SK-N-SH treated with all-trans-retinoic acid at 6 μM for 48 hours (cell line): ENCODE measurements around the gene CT47C1.

Source experiments
- ATAC-seq: fragments of 200-7000 bp; cut with Tn5 transposase; 3 replicates; pipeline ENCODE4 v1.9.1; 2020; ENCODE audit warnings: mild to moderate bottlenecking, moderate library complexity
- ARNTL ChIP-seq: fragments of 450-650 bp; formaldehyde crosslinking; IDR thresholded peaks from 2 replicates; pipeline ENCODE4 v1.5.0; 2020; ENCODE audit warnings: low read depth, mild to moderate bottlenecking, moderate library complexity, borderline replicate concordance
- BACH2 ChIP-seq: fragments of 250-450 bp; sonication (Bioruptor Pico); IDR thresholded peaks from 2 replicates; pipeline ENCODE4 v1.9.0; 2021; ENCODE audit warnings: mild to moderate bottlenecking, borderline replicate concordance
- CREB5 ChIP-seq: fragments of 250-450 bp; sonication (Bioruptor Pico); IDR thresholded peaks from 2 replicates; pipeline ENCODE4 v1.5.1; 2020; ENCODE audit warnings: low read depth, mild to moderate bottlenecking, moderate library complexity
- CSDC2 ChIP-seq: fragments of 250-450 bp; sonication (Bioruptor Pico); IDR thresholded peaks from 2 replicates; pipeline ENCODE4 v1.5.0; 2020; ENCODE audit warnings: mild to moderate bottlenecking, moderate library complexity
- CSRNP3 ChIP-seq: fragments of 250-450 bp; sonication (Bioruptor Pico); IDR thresholded peaks from 2 replicates; pipeline ENCODE4 v1.5.1; 2021; ENCODE audit warnings: mild to moderate bottlenecking, moderate library complexity
- GLIS3 ChIP-seq: fragments of 250-450 bp; sonication (Bioruptor Pico); IDR thresholded peaks from 2 replicates; pipeline ENCODE4 v1.5.0; 2020; ENCODE audit warnings: mild to moderate bottlenecking, moderate library complexity
- ISL1 ChIP-seq: fragments of 250-450 bp; sonication (Bioruptor Pico); IDR thresholded peaks from 2 replicates; pipeline ENCODE4 v2.1.2; 2022; ENCODE audit warnings: mild to moderate bottlenecking, moderate library complexity
- OSR1 ChIP-seq: fragments of 250-450 bp; sonication (Bioruptor Pico); IDR thresholded peaks from 2 replicates; pipeline ENCODE4 v1.8.0; 2022; ENCODE audit warnings: moderate library complexity, mild to moderate bottlenecking, inconsistent platforms
- PPARA ChIP-seq: fragments of 250-450 bp; sonication (Bioruptor Pico); IDR thresholded peaks from 2 replicates; pipeline ENCODE4 v1.5.0; 2020; ENCODE audit warnings: mild to moderate bottlenecking, borderline replicate concordance
- SNAI2 ChIP-seq: fragments of 250-450 bp; sonication (Bioruptor Pico); IDR thresholded peaks from 2 replicates; pipeline ENCODE4 v1.5.0; 2020; ENCODE audit warnings: mild to moderate bottlenecking, moderate library complexity
- TCF4 ChIP-seq: fragments of 250-450 bp; sonication (Bioruptor Pico); IDR thresholded peaks from 2 replicates; pipeline ENCODE4 v1.8.0; 2021; ENCODE audit warnings: mild to moderate bottlenecking, moderate library complexity, borderline replicate concordance
- TOX ChIP-seq: fragments of 250-450 bp; sonication (Bioruptor Pico); IDR thresholded peaks from 2 replicates; pipeline ENCODE4 v1.8.0; 2021; ENCODE audit warnings: mild to moderate bottlenecking, moderate library complexity, borderline replicate concordance
- TSHZ2 ChIP-seq: fragments of 250-450 bp; sonication (Bioruptor Pico); IDR thresholded peaks from 2 replicates; pipeline ENCODE4 v1.5.0; 2020; ENCODE audit warnings: mild to moderate bottlenecking, moderate library complexity
- ZFP3 ChIP-seq: fragments of 250-450 bp; sonication (Bioruptor Pico); IDR thresholded peaks from 2 replicates; pipeline ENCODE4 v1.5.0; 2020; ENCODE audit warnings: mild to moderate bottlenecking, moderate library complexity
- ZNF565 ChIP-seq: fragments of 450-650 bp; formaldehyde crosslinking; conservative IDR thresholded peaks from 2 replicates; pipeline ENCODE4 v1.5.0; 2020; ENCODE audit warnings: low read depth, mild to moderate bottlenecking, moderate library complexity
- ZNF70 ChIP-seq: fragments of 450-650 bp; formaldehyde crosslinking; IDR thresholded peaks from 2 replicates; pipeline ENCODE4 v1.5.0; 2020; ENCODE audit warnings: mild to moderate bottlenecking, moderate library complexity
- ZNF8 ChIP-seq: fragments of 450-650 bp; formaldehyde crosslinking; IDR thresholded peaks from 2 replicates; pipeline ENCODE4 v1.5.0; 2020; ENCODE audit warnings: mild to moderate bottlenecking, moderate library complexity
- TF ChIP-seq, protein P1 (sequence below): fragments of 250-450 bp; sonication (Bioruptor Pico); IDR thresholded peaks from 2 replicates; pipeline ENCODE4 v1.8.0; 2021; ENCODE audit warnings: low read depth, mild to moderate bottlenecking, moderate library complexity, borderline replicate concordance
- TF ChIP-seq, protein P2 (sequence below): fragments of 250-450 bp; sonication (Bioruptor Pico); IDR thresholded peaks from 2 replicates; pipeline ENCODE4 v1.8.0; 2020; ENCODE audit warnings: mild to moderate bottlenecking, moderate library complexity, borderline replicate concordance

The CT47C1 gene

GRCh38 chrX:119105826-119106225, 33.0 kb downstream of the CT47C1 start:
- TF ChIP-seq ISL1 (CRISPR knock-in tag): no peak
- TF ChIP-seq TCF4 (CRISPR knock-in tag): no peak
- no peak for TF ChIP-seq ZFP3 (CRISPR knock-in tag)
- no peak for TF ChIP-seq ZNF70 (CRISPR knock-in tag)
- no peak for TF ChIP-seq OSR1 (CRISPR knock-in tag)
- no peak for TF ChIP-seq SNAI2 (CRISPR knock-in tag)
- no peak for TF ChIP-seq ZNF8
- no peak for TF ChIP-seq TSHZ2 (CRISPR knock-in tag)
- no peak for TF ChIP-seq CSDC2 (CRISPR knock-in tag)
- no peak for TF ChIP-seq ARNTL (CRISPR knock-in tag)
- TF ChIP-seq ZNF565 (CRISPR knock-in tag): no peak
- no peak for TF ChIP-seq TOX (CRISPR knock-in tag)
- no peak for TF ChIP-seq PPARA (CRISPR knock-in tag)
- ATAC-seq: no peak

DNA sequence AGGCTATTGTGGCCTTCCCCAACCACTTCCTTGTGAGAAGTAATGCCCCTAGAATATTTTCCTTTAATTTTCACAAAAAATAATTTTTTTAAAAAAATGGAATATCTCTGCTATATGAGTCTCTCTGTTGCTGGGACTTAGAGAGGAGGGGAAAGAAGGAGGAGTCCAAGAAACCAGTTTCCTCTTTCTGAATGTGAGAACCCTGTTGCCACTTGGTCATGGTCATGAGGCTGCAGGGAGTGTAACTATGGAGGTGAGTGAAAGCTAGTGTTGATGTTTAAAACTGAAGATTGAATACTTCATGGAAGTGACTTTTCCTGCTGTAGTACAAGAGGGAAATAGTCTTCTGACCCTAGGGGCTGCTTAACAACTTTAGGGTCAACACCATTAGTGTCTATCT, 34.4 kb downstream of the CT47C1 start:
- no peak for ATAC-seq
- TF ChIP-seq GLIS3 (CRISPR knock-in tag): no peak
- TF ChIP-seq ZNF565 (CRISPR knock-in tag): no peak
- no peak for TF ChIP-seq CREB5 (CRISPR knock-in tag)
- TF ChIP-seq CSDC2 (CRISPR knock-in tag): no peak
- TF ChIP-seq, protein P1, sequence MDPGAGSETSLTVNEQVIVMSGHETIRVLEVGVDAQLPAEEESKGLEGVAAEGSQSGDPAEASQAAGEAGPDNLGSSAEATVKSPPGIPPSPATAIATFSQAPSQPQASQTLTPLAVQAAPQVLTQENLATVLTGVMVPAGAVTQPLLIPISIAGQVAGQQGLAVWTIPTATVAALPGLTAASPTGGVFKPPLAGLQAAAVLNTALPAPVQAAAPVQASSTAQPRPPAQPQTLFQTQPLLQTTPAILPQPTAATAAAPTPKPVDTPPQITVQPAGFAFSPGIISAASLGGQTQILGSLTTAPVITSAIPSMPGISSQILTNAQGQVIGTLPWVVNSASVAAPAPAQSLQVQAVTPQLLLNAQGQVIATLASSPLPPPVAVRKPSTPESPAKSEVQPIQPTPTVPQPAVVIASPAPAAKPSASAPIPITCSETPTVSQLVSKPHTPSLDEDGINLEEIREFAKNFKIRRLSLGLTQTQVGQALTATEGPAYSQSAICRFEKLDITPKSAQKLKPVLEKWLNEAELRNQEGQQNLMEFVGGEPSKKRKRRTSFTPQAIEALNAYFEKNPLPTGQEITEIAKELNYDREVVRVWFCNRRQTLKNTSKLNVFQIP: no peak
- TF ChIP-seq, protein P2, sequence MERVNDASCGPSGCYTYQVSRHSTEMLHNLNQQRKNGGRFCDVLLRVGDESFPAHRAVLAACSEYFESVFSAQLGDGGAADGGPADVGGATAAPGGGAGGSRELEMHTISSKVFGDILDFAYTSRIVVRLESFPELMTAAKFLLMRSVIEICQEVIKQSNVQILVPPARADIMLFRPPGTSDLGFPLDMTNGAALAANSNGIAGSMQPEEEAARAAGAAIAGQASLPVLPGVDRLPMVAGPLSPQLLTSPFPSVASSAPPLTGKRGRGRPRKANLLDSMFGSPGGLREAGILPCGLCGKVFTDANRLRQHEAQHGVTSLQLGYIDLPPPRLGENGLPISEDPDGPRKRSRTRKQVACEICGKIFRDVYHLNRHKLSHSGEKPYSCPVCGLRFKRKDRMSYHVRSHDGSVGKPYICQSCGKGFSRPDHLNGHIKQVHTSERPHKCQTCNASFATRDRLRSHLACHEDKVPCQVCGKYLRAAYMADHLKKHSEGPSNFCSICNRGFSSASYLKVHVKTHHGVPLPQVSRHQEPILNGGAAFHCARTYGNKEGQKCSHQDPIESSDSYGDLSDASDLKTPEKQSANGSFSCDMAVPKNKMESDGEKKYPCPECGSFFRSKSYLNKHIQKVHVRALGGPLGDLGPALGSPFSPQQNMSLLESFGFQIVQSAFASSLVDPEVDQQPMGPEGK (CRISPR knock-in tag): no peak
- TF ChIP-seq CSRNP3 (CRISPR knock-in tag): no peak
- TF ChIP-seq BACH2 (CRISPR knock-in tag): no peak

- ATAC-seq: peak; percentile 97
Measured at GRCh38 chrX:119118780-119119395, 46.1 kb downstream of the CT47C1 start.

DNA sequence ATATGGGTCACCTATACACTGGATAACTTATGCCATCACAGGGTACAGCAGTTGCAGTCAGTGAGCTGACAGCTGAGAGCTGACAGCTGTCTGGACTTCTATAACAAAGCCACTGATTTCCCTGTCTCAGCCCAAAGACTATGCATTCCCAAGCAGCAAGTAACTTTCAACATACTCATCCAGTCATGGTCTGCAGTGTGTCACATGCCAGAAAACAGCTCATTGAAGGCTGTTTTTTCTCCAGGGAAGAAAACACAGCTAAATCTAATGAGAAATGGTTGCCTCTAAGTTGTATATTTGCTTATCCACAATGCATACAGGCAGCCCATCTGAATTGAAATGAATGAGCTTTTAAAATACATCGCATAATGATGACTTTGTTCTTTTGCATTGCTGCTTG, 48.5 kb downstream of the CT47C1 start:
- TF ChIP-seq CREB5 (CRISPR knock-in tag) (no peak), ARNTL (CRISPR knock-in tag) (no peak), ZNF70 (CRISPR knock-in tag) (no peak), BACH2 (CRISPR knock-in tag) (no peak), OSR1 (CRISPR knock-in tag) (no peak), CSDC2 (CRISPR knock-in tag) (no peak), ZNF565 (CRISPR knock-in tag) (no peak)
- TF ChIP-seq, all 23 proteins: peak for 0
- ATAC-seq: no peak

More at GRCh38 chrX:119118780-119119395, 46.1 kb downstream of the CT47C1 start:
- TF ChIP-seq GLIS3 (CRISPR knock-in tag) (no peak), TOX (CRISPR knock-in tag) (no peak)
